ENCODE results near the gene LSM12.
"Not testable (repeated sequence)": the region's sequence is repeated elsewhere in the genome, so short reads cannot be mapped to it uniquely, and the experiment has no call there.

Gene LSM12

DNA sequence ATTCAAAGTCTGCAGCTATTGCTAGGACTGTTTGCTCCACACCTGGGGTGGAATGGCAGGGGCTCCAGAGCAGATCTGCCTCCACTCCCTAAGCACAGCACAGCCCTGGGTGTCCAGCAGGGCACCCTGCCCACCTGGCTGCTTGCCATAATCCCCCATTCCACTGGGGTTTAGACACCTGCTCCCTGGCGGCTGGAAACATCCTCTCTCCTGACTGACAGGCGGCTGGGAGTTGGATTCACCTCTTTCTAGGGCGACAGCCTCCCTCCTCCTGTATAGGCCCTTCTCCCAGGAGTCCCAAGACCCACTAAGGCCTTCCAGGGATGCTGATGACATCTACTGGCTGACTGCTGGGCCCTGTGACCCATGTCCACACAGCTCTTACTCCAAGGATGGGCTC, 39.0 kb upstream of the LSM12 start:
- TF ChIP-seq, protein P1, sequence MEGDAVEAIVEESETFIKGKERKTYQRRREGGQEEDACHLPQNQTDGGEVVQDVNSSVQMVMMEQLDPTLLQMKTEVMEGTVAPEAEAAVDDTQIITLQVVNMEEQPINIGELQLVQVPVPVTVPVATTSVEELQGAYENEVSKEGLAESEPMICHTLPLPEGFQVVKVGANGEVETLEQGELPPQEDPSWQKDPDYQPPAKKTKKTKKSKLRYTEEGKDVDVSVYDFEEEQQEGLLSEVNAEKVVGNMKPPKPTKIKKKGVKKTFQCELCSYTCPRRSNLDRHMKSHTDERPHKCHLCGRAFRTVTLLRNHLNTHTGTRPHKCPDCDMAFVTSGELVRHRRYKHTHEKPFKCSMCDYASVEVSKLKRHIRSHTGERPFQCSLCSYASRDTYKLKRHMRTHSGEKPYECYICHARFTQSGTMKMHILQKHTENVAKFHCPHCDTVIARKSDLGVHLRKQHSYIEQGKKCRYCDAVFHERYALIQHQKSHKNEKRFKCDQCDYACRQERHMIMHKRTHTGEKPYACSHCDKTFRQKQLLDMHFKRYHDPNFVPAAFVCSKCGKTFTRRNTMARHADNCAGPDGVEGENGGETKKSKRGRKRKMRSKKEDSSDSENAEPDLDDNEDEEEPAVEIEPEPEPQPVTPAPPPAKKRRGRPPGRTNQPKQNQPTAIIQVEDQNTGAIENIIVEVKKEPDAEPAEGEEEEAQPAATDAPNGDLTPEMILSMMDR (conservative IDR thresholded peaks at IDR 0.05; ENCODE audit: low read depth, low read length): no peak
- H3K4me3 ChIP-seq (ENCODE audit: low read length): no peak overlapping the region
- DNase-seq (ENCODE audit: low read depth): no peak

GRCh38 chr17:44102849-44103622, 36.6 kb upstream of the LSM12 start:
- no peak overlapping the region for H3K4me3 ChIP-seq (ENCODE audit: low read length)
- TF ChIP-seq, protein P1 (conservative IDR thresholded peaks at IDR 0.05; ENCODE audit: low read depth, low read length): no peak

GRCh38 chr17:44101858-44102257, 35.4 kb upstream of the LSM12 start:
- not testable (repeated sequence) for DNase-seq (ENCODE audit: low read depth); H3K4me3 ChIP-seq (ENCODE audit: low read length)

More at GRCh38 chr17:44102849-44103622, 36.6 kb upstream of the LSM12 start:
- no peak for DNase-seq (ENCODE audit: low read depth)

DNA sequence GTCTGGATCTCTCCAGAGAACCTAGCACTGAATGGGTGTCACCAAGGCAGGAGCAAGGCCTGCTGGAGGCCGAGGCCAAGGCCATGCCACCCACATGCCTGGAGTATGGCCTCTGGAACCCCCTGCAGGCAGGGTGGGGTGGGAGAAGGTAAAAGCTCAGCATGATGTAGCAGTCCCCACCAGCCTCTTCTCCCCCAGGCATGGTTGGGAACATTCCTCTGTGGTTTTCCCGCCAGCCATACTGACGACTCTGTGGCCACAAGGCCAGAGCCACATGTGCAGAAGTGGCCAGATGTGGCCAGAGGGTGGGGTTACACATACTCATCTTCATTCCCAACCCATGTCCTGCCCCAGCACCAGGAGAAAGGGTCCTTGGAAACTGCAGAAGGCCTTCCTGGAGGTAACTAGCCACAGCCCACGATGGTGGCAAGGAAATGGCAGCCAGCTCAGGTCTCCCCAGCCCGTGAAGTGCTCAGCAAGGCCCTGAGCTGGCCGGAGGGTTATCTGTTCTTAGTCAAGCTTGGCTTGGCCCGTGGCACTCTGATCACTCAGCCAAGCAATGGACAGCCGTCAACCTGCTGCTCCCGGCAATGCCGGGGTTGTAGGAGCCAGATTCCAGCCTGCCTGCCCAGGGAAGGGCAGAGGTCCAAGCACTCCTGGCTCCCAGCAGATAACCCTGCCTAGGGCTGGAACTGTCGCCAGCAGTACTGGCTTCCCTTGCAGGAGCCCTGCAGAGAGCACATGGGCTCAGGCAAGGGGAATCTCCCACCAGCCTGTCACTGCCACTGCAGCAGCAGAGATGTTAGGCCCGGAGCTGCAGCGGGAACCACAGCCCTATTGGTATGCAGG, 30.9 kb upstream of the LSM12 start:
- no peak overlapping the region for H3K4me3 ChIP-seq (ENCODE audit: low read length)
- DNase-seq (ENCODE audit: low read depth): no peak

GRCh38 chr17:44095647-44096496, 29.4 kb upstream of the LSM12 start:
- TF ChIP-seq, protein P1 (conservative IDR thresholded peaks at IDR 0.05; ENCODE audit: low read depth, low read length): peak; percentile 21
- DNase-seq (ENCODE audit: low read depth): peak; percentile 82
- H3K4me3 ChIP-seq (ENCODE audit: low read length): peak overlapping the region; percentile 23

More for the DNA sequence above, 30.9 kb upstream of the LSM12 start:
- TF ChIP-seq, protein P1 (conservative IDR thresholded peaks at IDR 0.05; ENCODE audit: low read depth, low read length): no peak

GRCh38 chr17:44095388-44095646, 28.8 kb upstream of the LSM12 start:
- H3K4me3 ChIP-seq (ENCODE audit: low read length): no peak overlapping the region
- TF ChIP-seq, protein P1 (conservative IDR thresholded peaks at IDR 0.05; ENCODE audit: low read depth, low read length): no peak
- no peak for DNase-seq (ENCODE audit: low read depth)
